IMR-90 (cell line): ENCODE results near the gene POLR3B. TPM values are rescaled to one million over a fixed set of nuclear protein-coding genes. Genes with fewer than 3 reads are reported as not detected.
A peak's percentile ranks its signal among the peaks of the same experiment; 100 is the strongest.

Experiments
- ATAC-seq: fragments of 200-7000 bp; cut with Tn5 transposase; 2 replicates; pipeline ENCODE4 v1.9.1; 2020; ENCODE audit warnings: low read depth, mild to moderate bottlenecking, moderate library complexity
- BruUV-seq: library from RNA; stranded (reverse); fragments of 400-500 nt; replicated peaks from 2 replicates; lab custom pipeline; 2021; lab: Mats Ljungman, UMichigan
- CTCF ChIA-PET: fragments of 300-600 bp; formaldehyde crosslinking; extraction: SDS; loops from one replicate; lab custom pipeline; 2021; ENCODE audit warnings: antibody characterized with exemption; lab: Yijun Ruan, JAX
- POLR2A ChIA-PET: fragments of 300-600 bp; sonication (Branson Sonifier 250); formaldehyde crosslinking; loops from one replicate; lab custom pipeline; 2022; ENCODE audit warnings: antibody characterized with exemption; ENCODE audit not compliant: unreplicated experiment; lab: Charles Lee
- DNase-seq: peaks from one replicate; pipeline ENCODE4 v3.0.0; 2013
- H2AFZ ChIP-seq: replicated peaks from 2 replicates; pipeline ENCODE3; 2013; ENCODE audit warnings: low read length, mild to moderate bottlenecking; ENCODE audit not compliant: poor library complexity
- H2AK5ac ChIP-seq: 2 replicates; pipeline ENCODE4 v1.6.1; 2013; ENCODE audit warnings: low read depth, low read length, inconsistent platforms
- H2AK9ac ChIP-seq: replicated peaks from 2 replicates; pipeline ENCODE3; 2013; ENCODE audit warnings: mild to moderate bottlenecking, low read depth, low read length, moderate library complexity; ENCODE audit not compliant: poor library complexity
- H2BK120ac ChIP-seq: 2 replicates; pipeline ENCODE4 v1.6.1; 2013; ENCODE audit warnings: low read depth, low read length, inconsistent platforms
- H2BK15ac ChIP-seq: 3 replicates; pipeline ENCODE4 v1.6.1; 2013; ENCODE audit warnings: low read depth, low read length, inconsistent platforms
- H2BK20ac ChIP-seq: 2 replicates; pipeline ENCODE4 v1.6.1; 2013; ENCODE audit warnings: low read depth, mild to moderate bottlenecking, inconsistent platforms, low read length, moderate library complexity
- H2BK5ac ChIP-seq: 2 replicates; pipeline ENCODE4 v1.6.1; 2013; ENCODE audit warnings: mild to moderate bottlenecking, low read depth, low read length, inconsistent platforms; ENCODE audit not compliant: poor library complexity, severe bottlenecking
- H3K14ac ChIP-seq: replicated peaks from 2 replicates; pipeline ENCODE4 v1.6.1; 2013; ENCODE audit warnings: low read depth, low read length, inconsistent platforms
- H3K18ac ChIP-seq: 2 replicates; pipeline ENCODE4 v1.6.1; 2013; ENCODE audit warnings: low read depth, low read length, control low read depth
- H3K23ac ChIP-seq: 2 replicates; pipeline ENCODE4 v1.6.1; 2013; ENCODE audit warnings: low read depth, low read length, inconsistent platforms
- H3K27ac ChIP-seq: 2 replicates; pipeline ENCODE4 v1.5.1; 2013; ENCODE audit warnings: mild to moderate bottlenecking, control low read depth, low read length; ENCODE audit not compliant: insufficient read depth
- H3K27me3 ChIP-seq: 2 replicates; pipeline ENCODE4 v1.6.1; 2013; ENCODE audit warnings: low read length; ENCODE audit not compliant: control insufficient read depth, insufficient read depth
- H3K36me3 ChIP-seq: 2 replicates; pipeline ENCODE4 v1.6.1; 2013; ENCODE audit warnings: low read length, mixed read lengths; ENCODE audit not compliant: control insufficient read depth, insufficient read depth
- H3K4ac ChIP-seq: 2 replicates; pipeline ENCODE4 v1.6.1; 2013; ENCODE audit warnings: low read depth, low read length, inconsistent platforms
- H3K4me1 ChIP-seq: 2 replicates; pipeline ENCODE4 v1.6.1; 2013; ENCODE audit warnings: low read length, mixed read lengths; ENCODE audit not compliant: control insufficient read depth, insufficient read depth
- H3K4me2 ChIP-seq: 2 replicates; pipeline ENCODE4 v1.6.1; 2013; ENCODE audit warnings: low read depth, mild to moderate bottlenecking, control low read depth, low read length, moderate library complexity
- H3K4me3 ChIP-seq: 2 replicates; pipeline ENCODE4 v1.5.1; 2013; ENCODE audit warnings: low read depth, mild to moderate bottlenecking, control low read depth, low read length, moderate library complexity; ENCODE audit not compliant: insufficient read depth
- H3K56ac ChIP-seq: 2 replicates; pipeline ENCODE4 v1.6.1; 2013; ENCODE audit warnings: low read length, inconsistent platforms; ENCODE audit not compliant: insufficient read depth; ENCODE audit errors: extremely low read depth
- H3K79me1 ChIP-seq, 2 experiments: 2 replicates each; pipeline ENCODE4 v1.6.1; 2013; ENCODE audit warnings: low read length in 2 of 2, inconsistent platforms in 1 of 2, low read depth in 1 of 2
- H3K9ac ChIP-seq: 2 replicates; pipeline ENCODE4 v1.6.1; 2013; ENCODE audit warnings: low read depth, low read length, control low read depth
- H3K9me1 ChIP-seq: 2 replicates; pipeline ENCODE4 v1.6.1; 2013; ENCODE audit warnings: low read length, inconsistent platforms; ENCODE audit not compliant: insufficient read depth
- H3K9me3 ChIP-seq: 2 replicates; pipeline ENCODE4 v1.6.1; 2013; ENCODE audit warnings: low read length; ENCODE audit not compliant: control insufficient read depth, insufficient read depth
- H4K20me1 ChIP-seq: 2 replicates; pipeline ENCODE4 v1.6.1; 2013; ENCODE audit warnings: low read length, inconsistent platforms; ENCODE audit not compliant: insufficient read depth
- H4K5ac ChIP-seq: 2 replicates; pipeline ENCODE4 v1.6.1; 2013; ENCODE audit warnings: mild to moderate bottlenecking, low read depth, low read length, control low read depth
- H4K8ac ChIP-seq, 2 experiments: 2 replicates each; pipeline ENCODE4 v1.6.1; 2013; ENCODE audit warnings: low read depth in 2 of 2, low read length in 2 of 2, control low read depth in 1 of 2, inconsistent platforms in 1 of 2
- H4K91ac ChIP-seq: 2 replicates; pipeline ENCODE4 v1.6.1; 2013; ENCODE audit warnings: low read depth, low read length, inconsistent platforms; ENCODE audit not compliant: insufficient read depth
- CEBPB ChIP-seq: IDR thresholded peaks from 2 replicates; pipeline ENCODE4 v1.6.1; 2012; ENCODE audit warnings: low read depth, low read length, improper control_type of control experiment
- CHD1 ChIP-seq: IDR thresholded peaks from 2 replicates; pipeline ENCODE4 v1.6.1; 2012; ENCODE audit warnings: low read depth, low read length, improper control_type of control experiment
- MXI1 ChIP-seq: IDR thresholded peaks from 2 replicates; pipeline ENCODE4 v1.6.1; 2012; ENCODE audit warnings: low read depth, mild to moderate bottlenecking, low read length, moderate library complexity, borderline replicate concordance
- POLR2A ChIP-seq: IDR thresholded peaks from 2 replicates; pipeline ENCODE4 v1.6.1; 2012; ENCODE audit warnings: mild to moderate bottlenecking, low read depth, low read length
- RCOR1 ChIP-seq: IDR thresholded peaks from 2 replicates; pipeline ENCODE4 v1.6.1; 2012; ENCODE audit warnings: mild to moderate bottlenecking, low read length, improper control_type of control experiment; ENCODE audit not compliant: insufficient replicate concordance
- SMC3 ChIP-seq: fragments of 150-350 bp; IDR thresholded peaks from 2 replicates; pipeline ENCODE4 v1.6.1; 2016; ENCODE audit warnings: low read depth, mild to moderate bottlenecking, antibody characterized with exemption, low read length, moderate library complexity
- WGBS, 2 experiments: methylation state at CpG; one replicate each; pipeline versions ENCODE4 v1.1.5 to v1.1.7; 2013; ENCODE audit warnings: missing lambda C conversion rate in 2 of 2; ENCODE audit not compliant: insufficient read length in 1 of 2; ENCODE audit errors: extremely low coverage in 2 of 2; 5-methylcytosine and 5-hydroxymethylcytosine counted together
- dilution Hi-C: fragments of 300-500 bp; cut with HindIII; formaldehyde crosslinking; loops from one replicate; pipeline ENCODE4 v1.14.3; 2018; ENCODE audit warnings: low sequenced_read_pairs; ENCODE audit not compliant: unreplicated experiment
- in situ Hi-C: fragments of 300-500 bp; cut with MboI; formaldehyde crosslinking; loops from 3 replicates; pipeline ENCODE4 v1.14.3; 2019; ENCODE audit warnings: low sequenced_read_pairs, inconsistent platforms, mixed read lengths
- intact Hi-C: fragments of 100-400 bp; cut with micrococcal nuclease; formaldehyde crosslinking; loops from 2 replicates; pipeline ENCODE4 v1.10.0; 2022
- polyA plus RNA-seq, 3 experiments: library from polyadenylated mRNA; depleted of rRNA; stranded (reverse); fragments of >200 nt; gene quantifications; 2 replicates each; pipeline ENCODE4 v1.2.3, GENCODE V29; 2012; ENCODE audit warnings: low replicate concordance in 1 of 3
- total RNA-seq: library from RNA; depleted of rRNA; stranded (reverse); fragments of >200 nt; gene quantifications from 2 replicates; pipeline ENCODE4 v1.2.3, GENCODE V29; 2012
- TF ChIP-seq, protein P1 (sequence below): fragments of 150-350 bp; IDR thresholded peaks from 2 replicates; pipeline ENCODE4 v1.6.1; 2017; ENCODE audit warnings: mild to moderate bottlenecking, antibody characterized with exemption, low read length, low read depth

The POLR3B gene
- total and polyA plus RNA-seq, 2 of the 4 experiments (the other 2 are of a cell fraction) = 6.9 to 15.4 TPM

DNA sequence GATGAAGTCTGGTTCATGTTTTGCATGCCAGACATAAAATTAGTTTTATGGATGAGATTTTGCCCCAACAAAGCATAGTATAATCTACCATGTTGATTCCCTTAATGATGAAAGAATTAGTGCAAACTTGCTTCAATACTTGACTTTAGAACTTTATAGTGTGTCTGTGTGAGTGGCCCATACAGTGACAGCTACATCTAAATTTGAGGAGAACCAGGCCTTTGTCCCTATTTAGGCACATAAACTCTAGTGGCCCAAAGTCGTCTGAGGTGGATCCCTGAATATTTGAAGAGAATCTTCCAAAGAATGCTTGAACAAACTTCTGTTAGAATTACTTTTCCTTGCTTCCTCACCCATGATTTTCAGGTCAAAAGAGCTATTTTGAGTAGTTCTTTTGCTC is 70.4 kb downstream of the POLR3B start:
- Histone ChIP-seq H2AK5ac (no peak overlapping the region), H3K14ac (no peak overlapping the region), H2BK120ac (no peak overlapping the region), H3K9ac (no peak overlapping the region), H3K4me2 (no peak overlapping the region), H4K5ac (no peak overlapping the region), H4K8ac (no peak overlapping the region), H3K4me3 (no peak overlapping the region), H2AK9ac (no peak overlapping the region), H3K9me1 (no peaks in the 10 kb centered on the region), H3K18ac (no peak overlapping the region), H2BK5ac (no peak overlapping the region), H3K27ac (no peak overlapping the region), H2BK15ac (no peak overlapping the region), H4K91ac (no peak overlapping the region), H3K27me3 (no peaks in the 10 kb centered on the region), H3K79me1 (no peaks in the 10 kb centered on the region), H2BK20ac (no peak overlapping the region), H3K36me3 (peaks cover 3% of the 10 kb centered on the region; the same call in 1 of the 2 replicates), H3K23ac (no peak overlapping the region), H2AFZ (no peak overlapping the region), H3K4ac (no peak overlapping the region), H3K9me3 (no peaks in the 10 kb centered on the region), H4K20me1 (no peaks in the 10 kb centered on the region), H3K4me1 (no peaks in the 10 kb centered on the region), H3K56ac (0 out of 2 replicates have a peak overlapping the region, but pooled peaks have one; percentile 15)
- TF ChIP-seq MXI1 (no peak), RCOR1 (no peak), CEBPB (no peak), POLR2A (no peak), SMC3 (no peak), CHD1 (no peak)
- TF ChIP-seq, protein P1, sequence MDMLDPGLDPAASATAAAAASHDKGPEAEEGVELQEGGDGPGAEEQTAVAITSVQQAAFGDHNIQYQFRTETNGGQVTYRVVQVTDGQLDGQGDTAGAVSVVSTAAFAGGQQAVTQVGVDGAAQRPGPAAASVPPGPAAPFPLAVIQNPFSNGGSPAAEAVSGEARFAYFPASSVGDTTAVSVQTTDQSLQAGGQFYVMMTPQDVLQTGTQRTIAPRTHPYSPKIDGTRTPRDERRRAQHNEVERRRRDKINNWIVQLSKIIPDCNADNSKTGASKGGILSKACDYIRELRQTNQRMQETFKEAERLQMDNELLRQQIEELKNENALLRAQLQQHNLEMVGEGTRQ = no peak
- POLR2A ChIA-PET = no interaction called here
- in situ Hi-C loops (no loop called here), intact Hi-C loops (no loop called here), dilution Hi-C loops (no loop called here)
- CTCF ChIA-PET = no interaction called here
- ATAC-seq (no peak), DNase-seq (no peak)
- WGBS, 2 experiments = no CpG with 5 or more reads among the region's 1 CpG
- BruUV-seq = no TSS peak
